GM21528 (cell line): ENCODE data around the gene CC2D1B.

Source experiments
- ATAC-seq: cut with Tn5 transposase; IDR thresholded peaks from one replicate; pipeline ENCODE4 v1.9.1; 2021; ENCODE audit warnings: mild to moderate bottlenecking, moderate library complexity; ENCODE audit not compliant: unreplicated experiment, low FRiP score

CC2D1B gene

GRCh38 chr1:52306227-52307006, 59.6 kb downstream of the CC2D1B start:
- no peak for ATAC-seq

DNA sequence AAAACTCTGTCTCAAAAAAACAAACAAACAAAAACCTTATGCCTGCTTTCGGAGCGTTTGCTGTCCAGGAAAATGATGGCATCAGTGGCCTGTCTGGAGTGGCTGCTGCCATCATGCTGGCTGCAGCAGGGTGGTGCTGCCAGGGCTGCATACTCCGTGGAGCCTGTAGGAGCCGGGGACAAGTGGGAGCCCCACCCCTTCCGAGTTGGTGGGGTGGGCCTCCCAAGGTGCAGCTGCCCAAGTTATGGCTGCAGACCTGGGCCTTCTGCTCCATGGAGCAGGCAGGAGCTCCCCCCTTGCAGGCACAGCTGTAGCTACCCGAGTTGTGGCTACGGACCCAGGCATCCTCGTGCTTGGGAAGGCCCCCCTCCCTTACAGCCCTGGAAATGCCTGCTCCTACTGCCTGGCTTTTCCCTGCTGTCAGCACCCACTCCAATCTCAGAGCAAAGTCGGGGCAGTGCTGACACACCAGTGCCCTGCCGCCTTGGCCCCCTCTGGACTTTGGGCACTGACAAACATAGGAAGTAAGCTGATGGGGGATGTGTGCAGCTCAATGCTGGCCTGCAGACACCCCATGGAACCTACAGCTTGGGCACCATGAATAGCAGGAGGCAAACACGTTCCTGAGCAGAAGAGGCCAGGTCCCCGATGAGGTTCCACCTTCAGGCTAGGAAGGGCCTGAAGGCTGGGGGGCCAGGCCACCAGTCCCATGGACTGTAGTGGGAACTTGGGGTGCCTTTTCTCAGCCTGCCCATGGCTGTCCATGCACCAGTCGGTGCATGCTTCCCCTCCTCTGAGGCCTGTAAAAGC, 60.4 kb downstream of the CC2D1B start:
- no peak for ATAC-seq
